Vagina (tissue), 2 donors: ENCODE results near the gene SHISA9. TPM values are rescaled to one million over a fixed set of nuclear protein-coding genes. Genes with fewer than 3 reads are reported as not detected.

Source experiments
- DNase-seq, 2 donors: peaks; one replicate each; pipeline ENCODE4 v3.0.0-alpha.2; 2017; ENCODE audit errors: extremely low spot score in 2 of 2
- H3K27ac ChIP-seq: fragments of 200-600 bp; sonication (generic); one replicate; pipeline ENCODE4 v1.5.1; 2019
- H3K27me3 ChIP-seq: fragments of 200-600 bp; sonication (generic); one replicate; pipeline ENCODE4 v1.5.1; 2019
- H3K36me3 ChIP-seq, 2 donors: fragments of 200-600 bp; sonication (generic); one replicate each; pipeline ENCODE4 v1.5.1; 2017 to 2019
- H3K4me1 ChIP-seq: fragments of 200-600 bp; sonication (generic); one replicate; pipeline ENCODE4 v1.5.1; 2019
- H3K4me3 ChIP-seq, 2 donors: fragments of 200-600 bp; sonication (generic); 1 replicate in 1 of 2; 2 replicates in 1 of 2; pipeline ENCODE4 v1.5.1; 2016 to 2019
- H3K9me3 ChIP-seq: fragments of 200-600 bp; sonication (generic); one replicate; pipeline ENCODE4 v1.5.1; 2019
- POLR2A ChIP-seq, 2 donors: fragments of 450-650 bp; IDR thresholded peaks; one replicate each; pipeline ENCODE4 v1.6.1; 2017; ENCODE audit warnings: antibody characterized with exemption in 2 of 2, mild to moderate bottlenecking in 2 of 2, moderate library complexity in 2 of 2
- POLR2AphosphoS5 ChIP-seq, 2 donors: sonication (generic); formaldehyde crosslinking; IDR thresholded peaks; one replicate each; pipeline ENCODE4 v1.9.0; 2017; ENCODE audit warnings: antibody characterized with exemption in 2 of 2, mild to moderate bottlenecking in 2 of 2, low read depth in 1 of 2; ENCODE audit not compliant: insufficient read depth in 1 of 2
- intact Hi-C: fragments of 100-400 bp; cut with DNase I; formaldehyde crosslinking; loops from one replicate; pipeline ENCODE4 v1.15.1; 2023
- total RNA-seq: library from RNA; depleted of rRNA; stranded (reverse); fragments of >200 nt; gene quantifications from one replicate; pipeline ENCODE4 v1.2.3, GENCODE V29; 2016
- TF ChIP-seq, protein P1 (sequence below), 3 experiments: fragments of 450-650 bp in 2 of 3; fragments of 200-600 bp in 1 of 3; sonication (generic) in 1 of 3; IDR thresholded peaks; one replicate each; pipeline ENCODE4 v1.5.1; 2017 to 2019; ENCODE audit warnings: antibody characterized with exemption in 3 of 3, mild to moderate bottlenecking in 2 of 3, moderate library complexity in 2 of 3

SHISA9 gene
- total RNA-seq, 1 donor from 2014 or later = 0.49 TPM

DNA sequence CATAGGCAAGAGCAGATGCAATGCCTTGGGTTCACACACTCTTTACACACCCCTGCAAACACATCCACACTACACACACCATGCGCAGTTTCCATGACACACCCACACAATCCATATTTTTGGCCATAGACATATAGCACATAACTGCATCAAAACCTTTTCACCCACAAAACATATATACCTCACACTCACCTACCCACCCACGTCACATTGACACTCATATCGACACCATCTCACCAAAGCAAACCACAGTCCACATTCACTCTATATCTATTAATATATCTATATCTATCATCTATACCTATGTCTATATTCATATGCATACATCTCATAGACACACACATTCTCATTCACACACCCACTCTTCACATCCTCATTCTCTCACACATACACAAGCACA lies 246.9 kb downstream of the SHISA9 start:
- TF ChIP-seq, protein P1, sequence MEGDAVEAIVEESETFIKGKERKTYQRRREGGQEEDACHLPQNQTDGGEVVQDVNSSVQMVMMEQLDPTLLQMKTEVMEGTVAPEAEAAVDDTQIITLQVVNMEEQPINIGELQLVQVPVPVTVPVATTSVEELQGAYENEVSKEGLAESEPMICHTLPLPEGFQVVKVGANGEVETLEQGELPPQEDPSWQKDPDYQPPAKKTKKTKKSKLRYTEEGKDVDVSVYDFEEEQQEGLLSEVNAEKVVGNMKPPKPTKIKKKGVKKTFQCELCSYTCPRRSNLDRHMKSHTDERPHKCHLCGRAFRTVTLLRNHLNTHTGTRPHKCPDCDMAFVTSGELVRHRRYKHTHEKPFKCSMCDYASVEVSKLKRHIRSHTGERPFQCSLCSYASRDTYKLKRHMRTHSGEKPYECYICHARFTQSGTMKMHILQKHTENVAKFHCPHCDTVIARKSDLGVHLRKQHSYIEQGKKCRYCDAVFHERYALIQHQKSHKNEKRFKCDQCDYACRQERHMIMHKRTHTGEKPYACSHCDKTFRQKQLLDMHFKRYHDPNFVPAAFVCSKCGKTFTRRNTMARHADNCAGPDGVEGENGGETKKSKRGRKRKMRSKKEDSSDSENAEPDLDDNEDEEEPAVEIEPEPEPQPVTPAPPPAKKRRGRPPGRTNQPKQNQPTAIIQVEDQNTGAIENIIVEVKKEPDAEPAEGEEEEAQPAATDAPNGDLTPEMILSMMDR (IDR thresholded peaks at IDR 0.05) = no peak
- TF ChIP-seq POLR2A (IDR thresholded peaks at IDR 0.05) (no peak), POLR2AphosphoS5 (IDR thresholded peaks at IDR 0.05; ENCODE audit: insufficient read depth in 1 of 2, low read depth in 1 of 2) (no peak)
- no peaks in the 10 kb centered on the region for H3K36me3 ChIP-seq
- no peak overlapping the region for H3K4me3 ChIP-seq
- H3K9me3 ChIP-seq = no peaks in the 10 kb centered on the region
- H3K4me1 ChIP-seq = no peaks in the 10 kb centered on the region
- DNase-seq = no peak
- intact Hi-C loops = no loop called here
- H3K27ac ChIP-seq = no peak overlapping the region
- H3K27me3 ChIP-seq = no peaks in the 10 kb centered on the region

DNA sequence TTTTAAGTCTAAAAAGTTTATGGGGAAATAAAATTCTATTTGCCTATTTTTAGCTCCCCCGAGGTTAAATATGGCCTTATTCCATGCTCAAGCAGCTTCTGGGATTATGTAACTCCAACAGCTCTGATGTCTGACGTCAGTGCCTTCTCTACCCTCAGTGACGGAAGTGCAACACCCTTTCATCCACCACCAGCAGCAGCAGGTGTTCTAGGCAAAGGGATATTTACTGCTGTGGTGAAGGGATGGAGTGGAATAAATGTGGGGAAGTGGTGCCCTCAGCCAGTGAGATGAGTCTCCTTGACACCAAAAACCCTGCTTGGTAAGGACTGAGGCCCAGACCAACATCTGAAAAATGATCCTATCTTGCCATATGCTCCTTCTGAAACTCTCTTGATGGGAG lies 247.4 kb downstream of the SHISA9 start:
- no peaks in the 10 kb centered on the region for H3K4me1 ChIP-seq
- no peaks in the 10 kb centered on the region for H3K27me3 ChIP-seq
- H3K27ac ChIP-seq = no peak overlapping the region
- TF ChIP-seq POLR2AphosphoS5 (IDR thresholded peaks at IDR 0.05; ENCODE audit: insufficient read depth in 1 of 2, low read depth in 1 of 2) = no peak
- no peaks in the 10 kb centered on the region for H3K36me3 ChIP-seq
- intact Hi-C loops = no loop called here
- DNase-seq = no peak
- no peaks in the 10 kb centered on the region for H3K9me3 ChIP-seq
- no peak overlapping the region for H3K4me3 ChIP-seq

DNA sequence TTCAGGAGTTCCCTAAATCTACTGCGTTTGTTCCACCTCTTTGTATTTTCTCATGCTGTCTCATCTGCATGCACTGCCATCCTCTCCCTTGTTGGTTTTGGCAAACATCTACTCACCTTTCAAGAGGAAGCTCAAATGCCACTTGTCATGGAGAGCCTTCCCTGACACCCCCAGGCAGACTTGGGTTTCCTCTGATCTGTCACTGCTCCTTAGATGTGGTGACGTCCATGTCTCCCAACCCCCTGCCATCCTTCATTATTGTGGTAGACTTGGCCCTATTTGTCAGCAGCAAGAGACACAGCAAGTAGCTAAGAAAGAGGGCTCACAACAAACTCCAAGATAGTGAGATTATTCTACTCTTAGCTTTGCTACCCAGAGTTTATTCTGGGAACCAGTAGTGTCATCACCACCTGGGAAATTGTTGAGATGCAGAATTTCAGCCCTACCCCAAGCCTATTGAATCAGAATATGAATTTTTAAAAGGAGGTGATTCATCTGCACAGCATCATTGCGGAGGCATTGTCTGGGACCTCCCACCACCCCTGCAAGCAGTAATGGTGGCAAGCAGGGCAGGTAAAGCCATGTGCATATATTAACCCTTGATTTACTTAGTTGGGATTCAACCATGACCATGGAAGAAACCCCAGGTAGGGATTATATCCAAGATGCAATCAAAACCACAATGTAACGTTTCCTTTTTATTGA lies 248.9 kb downstream of the SHISA9 start:
- Histone ChIP-seq H3K9me3 (no peaks in the 10 kb centered on the region), H3K36me3 (no peaks in the 10 kb centered on the region), H3K4me1 (no peaks in the 10 kb centered on the region), H3K27me3 (no peaks in the 10 kb centered on the region), H3K4me3 (no peak overlapping the region), H3K27ac (no peak overlapping the region)
- intact Hi-C loops = no loop called here
- DNase-seq = peak in 1 of 2 donors; percentile 58
- TF ChIP-seq POLR2A (IDR thresholded peaks at IDR 0.05) = no peak

DNA sequence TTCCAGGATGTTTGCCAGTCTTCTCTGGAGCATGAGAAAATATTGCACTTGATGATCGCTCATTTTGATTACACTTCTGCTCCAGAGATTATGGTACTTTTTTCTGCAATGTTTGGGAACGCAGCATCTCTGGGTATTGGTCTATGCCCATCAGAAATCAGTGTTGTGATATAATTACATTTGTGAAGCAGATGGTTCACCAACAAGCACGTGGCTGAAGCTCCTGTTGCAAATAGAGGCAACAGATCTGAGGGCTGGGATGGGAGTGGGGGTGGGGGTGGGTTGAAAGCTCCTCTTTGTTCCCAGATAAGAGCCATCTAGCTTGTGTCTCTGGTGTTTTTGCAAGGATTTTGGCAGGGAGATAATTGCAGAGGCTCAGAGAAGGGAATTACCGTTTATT lies 252.3 kb downstream of the SHISA9 start:
- no peaks in the 10 kb centered on the region for H3K36me3 ChIP-seq
- H3K27ac ChIP-seq = no peak overlapping the region
- no peaks in the 10 kb centered on the region for H3K4me1 ChIP-seq
- H3K4me3 ChIP-seq = no peak overlapping the region
- no peaks in the 10 kb centered on the region for H3K9me3 ChIP-seq
- H3K27me3 ChIP-seq = no peaks in the 10 kb centered on the region
- intact Hi-C loops = no loop called here
- DNase-seq = peak in 1 of 2 donors; percentile 18
- TF ChIP-seq, protein P1 (IDR thresholded peaks at IDR 0.05) = no peak
- no peak for TF ChIP-seq POLR2A (IDR thresholded peaks at IDR 0.05)
- no peak for TF ChIP-seq POLR2AphosphoS5 (IDR thresholded peaks at IDR 0.05; ENCODE audit: insufficient read depth in 1 of 2, low read depth in 1 of 2)

DNA sequence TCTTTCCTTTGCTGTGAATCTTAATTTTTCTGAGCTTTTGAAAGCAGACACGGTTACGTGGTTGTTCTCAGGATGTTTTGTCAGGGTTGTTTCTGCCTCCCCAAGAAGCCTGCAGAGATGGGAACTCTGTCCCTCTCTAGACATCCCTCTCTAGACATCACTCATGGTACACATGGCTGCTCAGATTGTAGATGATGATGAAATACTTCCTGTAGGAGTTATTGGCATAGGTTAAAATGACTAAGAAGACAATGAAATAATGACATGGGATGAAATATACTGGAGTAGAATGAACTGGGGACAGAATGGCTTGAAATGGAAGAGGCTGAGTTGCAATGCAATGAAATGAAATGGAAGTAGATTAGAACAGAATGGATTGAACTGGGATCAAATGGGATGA lies 253.4 kb downstream of the SHISA9 start:
- H3K27me3 ChIP-seq = no peaks in the 10 kb centered on the region
- H3K36me3 ChIP-seq = no peaks in the 10 kb centered on the region
- no peaks in the 10 kb centered on the region for H3K4me1 ChIP-seq
- TF ChIP-seq POLR2A (IDR thresholded peaks at IDR 0.05) (no peak), POLR2AphosphoS5 (IDR thresholded peaks at IDR 0.05; ENCODE audit: insufficient read depth in 1 of 2, low read depth in 1 of 2) (no peak)
- TF ChIP-seq, protein P1 (IDR thresholded peaks at IDR 0.05) = no peak
- no peaks in the 10 kb centered on the region for H3K9me3 ChIP-seq
- no peak overlapping the region for H3K27ac ChIP-seq
- no peak overlapping the region for H3K4me3 ChIP-seq
- no peak for DNase-seq
- intact Hi-C loops = no loop called here

DNA sequence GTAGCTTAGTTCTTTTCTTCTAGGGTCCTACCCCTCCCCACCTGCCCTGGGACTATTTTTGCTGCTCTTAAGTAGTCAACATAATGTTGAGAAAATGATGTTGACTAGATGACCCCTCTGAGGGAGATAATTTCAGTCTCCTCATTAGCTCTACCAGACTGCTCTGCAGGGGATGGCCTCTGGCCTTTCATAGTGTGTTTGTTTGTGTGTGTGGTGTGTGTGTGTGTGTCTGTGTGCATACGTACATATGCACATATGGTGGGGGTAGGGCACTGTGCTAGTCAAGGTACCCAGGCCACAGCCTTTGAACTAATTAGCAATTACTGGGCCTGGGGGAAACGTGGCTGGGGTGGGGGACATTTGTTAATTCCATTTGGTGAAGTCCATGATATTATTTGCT lies 254.0 kb downstream of the SHISA9 start:
- no peak overlapping the region for H3K27ac ChIP-seq
- H3K36me3 ChIP-seq = no peaks in the 10 kb centered on the region
- no peaks in the 10 kb centered on the region for H3K4me1 ChIP-seq
- no peaks in the 10 kb centered on the region for H3K27me3 ChIP-seq
- TF ChIP-seq, protein P1 (IDR thresholded peaks at IDR 0.05) = no peak
- TF ChIP-seq POLR2AphosphoS5 (IDR thresholded peaks at IDR 0.05; ENCODE audit: insufficient read depth in 1 of 2, low read depth in 1 of 2) = no peak
- TF ChIP-seq POLR2A (IDR thresholded peaks at IDR 0.05) = no peak
- no peak for DNase-seq
- no peaks in the 10 kb centered on the region for H3K9me3 ChIP-seq
- no peak overlapping the region for H3K4me3 ChIP-seq
- intact Hi-C loops = no loop called here
